Measurements from ENCODE around the gene C6orf118. TPM values are rescaled to one million over a fixed set of nuclear protein-coding genes. Genes with fewer than 3 reads are reported as not detected.

Gene C6orf118
- total and polyA plus RNA-seq, 2 donors (not counting 3 experiments of a cell fraction or from before 2014, with no cell fraction given) = not detected

GRCh38 chr6:165292657-165293056 lies 16.7 kb downstream of the C6orf118 start:
- dilution Hi-C loops (cut with MboI; ENCODE audit: extremely low pct_ligation_motif_present, low sequenced_read_pairs) (no loop called here), intact Hi-C loops (cut with micrococcal nuclease) (no loop called here)
- Histone ChIP-seq H3K27me3 (ENCODE audit: control insufficient read depth in 2 of 2, insufficient read depth in 2 of 2, low read length in 2 of 2) (no peaks in the 10 kb centered on the region), H3K36me3 (ENCODE audit: control insufficient read depth in 2 of 2, extremely low read depth in 1 of 2, insufficient read depth in 2 of 2, low read length in 2 of 2) (no peaks in the 10 kb centered on the region), H2AFZ (ENCODE audit: low read depth, low read length) (no peak overlapping the region), H3K4me3 (replicated peaks in 1 of 3; ENCODE audit: insufficient read depth in 1 of 3, low read depth in 1 of 3, low read length in 3 of 3) (no peak overlapping the region), H3K9me3 (replicated peaks; ENCODE audit: control insufficient read depth, insufficient read depth, low read length) (no peaks in the 10 kb centered on the region), H3K9me1 (replicated peaks; ENCODE audit: control insufficient read depth, extremely low read depth, insufficient read depth, low read length) (no peaks in the 10 kb centered on the region), H3K27ac (ENCODE audit: insufficient read depth, low read depth, low read length) (no peak overlapping the region), H3K4me1 (ENCODE audit: control insufficient read depth, extremely low read depth, insufficient read depth, low read length) (no peaks in the 10 kb centered on the region), H4K20me1 (replicated peaks; ENCODE audit: control insufficient read depth, extremely low read depth, insufficient read depth, low read length) (no peaks in the 10 kb centered on the region), H3K9ac (replicated peaks; ENCODE audit: extremely low read depth, insufficient read depth, low read length) (no peak overlapping the region), H3K79me2 (ENCODE audit: control insufficient read depth, insufficient read depth, low read length) (no peaks in the 10 kb centered on the region), H3K4me2 (ENCODE audit: insufficient read depth, low read length) (no peak overlapping the region)
- POLR2A ChIA-PET = no interaction called here
- DNase-seq (ENCODE audit: low read depth, low spot score) (no peak), FAIRE-seq (no peak)
- BruUV-seq (replicated peaks) = no TSS peak
- TF ChIP-seq POLR2A (IDR thresholded peaks at IDR 0.05; ENCODE audit: low read depth, low read length) = no peak
- no peak for TF ChIP-seq EZH2 (IDR thresholded peaks at IDR 0.05; ENCODE audit: borderline replicate concordance, low read depth, low read length, severe bottlenecking)
- TF ChIP-seq MAX (IDR thresholded peaks at IDR 0.05; ENCODE audit: insufficient read depth, insufficient read length) = no peak
- TF ChIP-seq GATA2 (IDR thresholded peaks at IDR 0.05; ENCODE audit: insufficient read depth, insufficient read length, low read depth, low read length) = no peak
- TF ChIP-seq FOS (IDR thresholded peaks at IDR 0.05; ENCODE audit: borderline replicate concordance, insufficient read depth, low read length) = no peak
- no peak for TF ChIP-seq CTCF (IDR thresholded peaks at IDR 0.05; ENCODE audit: extremely low read depth in 1 of 2, insufficient read depth in 1 of 2, low read depth in 1 of 2, low read length in 2 of 2)
- no peak for TF ChIP-seq MYC (IDR thresholded peaks at IDR 0.05; ENCODE audit: low read depth, low read length)
- no peak for TF ChIP-seq JUN (IDR thresholded peaks at IDR 0.05; ENCODE audit: borderline replicate concordance, insufficient read depth, insufficient read length, low read depth)
- no peak for TF ChIP-seq POLR2AphosphoS5 (IDR thresholded peaks at IDR 0.05; ENCODE audit: insufficient read depth, low read depth, low read length)
- CTCF ChIA-PET = no interaction called here

All from endothelial cell of umbilical vein (primary cell).